T follicular helper cell (primary cell): ENCODE data around the gene THSD7A.
"Not testable (repeated sequence)": the region's sequence is repeated elsewhere in the genome, so short reads cannot be mapped to it uniquely, and the experiment has no call there.

Experiments
- DNase-seq: peaks from one replicate; pipeline ENCODE4 v3.0.0-alpha.2; 2020; ENCODE audit warnings: low read depth

Gene THSD7A

GRCh38 chr7:11458736-11459483 is 373.1 kb downstream of the THSD7A start:
- DNase-seq, result no peak

GRCh38 chr7:11457419-11457818 is 374.6 kb downstream of the THSD7A start:
- DNase-seq, result no peak

GRCh38 chr7:11456574-11456973 is 375.4 kb downstream of the THSD7A start:
- DNase-seq, result no peak

GRCh38 chr7:11452476-11452875 is 379.5 kb downstream of the THSD7A start:
- no peak for DNase-seq

- DNase-seq, result no peak
Observed at GRCh38 chr7:11450281-11450680, 381.7 kb downstream of the THSD7A start.

GRCh38 chr7:11449316-11449715 is 382.7 kb downstream of the THSD7A start:
- DNase-seq, result no peak

GRCh38 chr7:11448323-11448722 is 383.7 kb downstream of the THSD7A start:
- DNase-seq, result no peak

- DNase-seq, result no peak
Observed at GRCh38 chr7:11447106-11447505, 384.9 kb downstream of the THSD7A start.

- DNase-seq, result not testable (repeated sequence)
Observed at GRCh38 chr7:11443934-11444333, 388.1 kb downstream of the THSD7A start.

- no peak for DNase-seq
Observed at GRCh38 chr7:11437994-11438393, 394.0 kb downstream of the THSD7A start.

GRCh38 chr7:11436773-11437524 is 395.0 kb downstream of the THSD7A start:
- no peak for DNase-seq

- no peak for DNase-seq
Observed at GRCh38 chr7:11436316-11436715, 395.7 kb downstream of the THSD7A start.

GRCh38 chr7:11434366-11434765 is 397.6 kb downstream of the THSD7A start:
- DNase-seq, result no peak

- no peak for DNase-seq
Observed at GRCh38 chr7:11430841-11431240, 401.2 kb downstream of the THSD7A start.

GRCh38 chr7:11430112-11430511 is 401.9 kb downstream of the THSD7A start:
- no peak for DNase-seq

GRCh38 chr7:11428877-11429581 is 403.0 kb downstream of the THSD7A start:
- no peak for DNase-seq

- no peak for DNase-seq
Observed at GRCh38 chr7:11427686-11428273, 404.2 kb downstream of the THSD7A start.

GRCh38 chr7:11424006-11424405 is 408.0 kb downstream of the THSD7A start:
- no peak for DNase-seq

- no peak for DNase-seq
Observed at GRCh38 chr7:11420049-11420448, 411.9 kb downstream of the THSD7A start.

GRCh38 chr7:11416641-11417458 is 415.1 kb downstream of the THSD7A start:
- no peak for DNase-seq

- DNase-seq, result no peak
Observed at GRCh38 chr7:11415101-11415500, 416.9 kb downstream of the THSD7A start.

- no peak for DNase-seq
Observed at GRCh38 chr7:11413901-11414300, 418.1 kb downstream of the THSD7A start.
